H7 (cell line): ENCODE measurements around the gene TBL1X. TPM values are rescaled to one million over a fixed set of nuclear protein-coding genes. Genes with fewer than 3 reads are reported as not detected.
"Not testable (repeated sequence)": the region's sequence is repeated elsewhere in the genome, so short reads cannot be mapped to it uniquely, and the experiment has no call there.

Experiments
- DNase-seq: peaks from one replicate; pipeline ENCODE4 v3.0.0; 2012
- H3K27me3 ChIP-seq: 2 replicates; pipeline ENCODE4 v1.6.0; 2011; ENCODE audit warnings: mild to moderate bottlenecking, low read length; ENCODE audit not compliant: control insufficient read depth, insufficient read depth
- H3K36me3 ChIP-seq: replicated peaks from 2 replicates; pipeline ENCODE4 v1.5.1; 2011; ENCODE audit warnings: low read length; ENCODE audit not compliant: control insufficient read depth, insufficient read depth
- H3K4me3 ChIP-seq: 2 replicates; pipeline ENCODE4 v1.5.1; 2011; ENCODE audit warnings: low read depth, mild to moderate bottlenecking, control low read depth, low read length, moderate library complexity; ENCODE audit not compliant: insufficient read depth
- total RNA-seq: library from RNA; depleted of rRNA; stranded (reverse); fragments of >200 nt; shearing (Covaris generic); gene quantifications from 2 replicates; pipeline ENCODE4 v1.2.3, GENCODE V29; 2014

TBL1X gene
- total RNA-seq, 1 experiment from 2014 or later = 57.0 TPM

- Histone ChIP-seq H3K4me3 (no peak overlapping the region), H3K36me3 (no peaks in the 10 kb centered on the region), H3K27me3 (peaks cover 2% of the 10 kb centered on the region; the same call in 1 of the 2 replicates)
- no peak for DNase-seq
Observed at GRCh38 chrX:9471571-9471985, 6.7 kb downstream of the TBL1X start.

- Histone ChIP-seq H3K4me3 (no peak overlapping the region), H3K27me3 (no peaks in the 10 kb centered on the region), H3K36me3 (no peaks in the 10 kb centered on the region)
- DNase-seq = no peak
Observed at GRCh38 chrX:9473708-9474107, 8.8 kb downstream of the TBL1X start.

GRCh38 chrX:9475417-9475816 lies 10.6 kb downstream of the TBL1X start:
- not testable (repeated sequence) for H3K4me3 ChIP-seq, DNase-seq, H3K36me3 ChIP-seq, H3K27me3 ChIP-seq

GRCh38 chrX:9475984-9476383 lies 11.1 kb downstream of the TBL1X start:
- no peak for DNase-seq
- Histone ChIP-seq H3K36me3 (no peaks in the 10 kb centered on the region), H3K4me3 (no peak overlapping the region), H3K27me3 (no peaks in the 10 kb centered on the region)

- H3K4me3 ChIP-seq = no peak overlapping the region
- no peaks in the 10 kb centered on the region for H3K36me3 ChIP-seq
- no peaks in the 10 kb centered on the region for H3K27me3 ChIP-seq
- DNase-seq = no peak
Observed at GRCh38 chrX:9476810-9477575, 12.1 kb downstream of the TBL1X start.

- Histone ChIP-seq H3K27me3 (no peaks in the 10 kb centered on the region), H3K4me3 (no peak overlapping the region), H3K36me3 (no peaks in the 10 kb centered on the region)
- no peak for DNase-seq
Observed at GRCh38 chrX:9482408-9482807, 17.6 kb downstream of the TBL1X start.

- no peak for DNase-seq
- Histone ChIP-seq H3K27me3 (no peaks in the 10 kb centered on the region), H3K4me3 (no peak overlapping the region), H3K36me3 (no peaks in the 10 kb centered on the region)
Observed at GRCh38 chrX:9482837-9483236, 18.0 kb downstream of the TBL1X start.

GRCh38 chrX:9483376-9483775 lies 18.5 kb downstream of the TBL1X start:
- Histone ChIP-seq H3K27me3 (no peaks in the 10 kb centered on the region), H3K36me3 (no peaks in the 10 kb centered on the region), H3K4me3 (no peak overlapping the region)
- DNase-seq = no peak

GRCh38 chrX:9486786-9487387 lies 22.0 kb downstream of the TBL1X start:
- H3K4me3 ChIP-seq = no peak overlapping the region
- no peaks in the 10 kb centered on the region for H3K27me3 ChIP-seq
- H3K36me3 ChIP-seq = no peaks in the 10 kb centered on the region
- no peak for DNase-seq

- no peaks in the 10 kb centered on the region for H3K36me3 ChIP-seq
- H3K27me3 ChIP-seq = no peaks in the 10 kb centered on the region
- no peak overlapping the region for H3K4me3 ChIP-seq
- no peak for DNase-seq
Observed at GRCh38 chrX:9488586-9488985, 23.7 kb downstream of the TBL1X start.

GRCh38 chrX:9489234-9489633 lies 24.4 kb downstream of the TBL1X start:
- H3K4me3 ChIP-seq = no peak overlapping the region
- DNase-seq = no peak
- no peaks in the 10 kb centered on the region for H3K27me3 ChIP-seq
- no peaks in the 10 kb centered on the region for H3K36me3 ChIP-seq

- Histone ChIP-seq H3K4me3 (no peak overlapping the region), H3K36me3 (no peaks in the 10 kb centered on the region), H3K27me3 (no peaks in the 10 kb centered on the region)
- DNase-seq = no peak
Observed at GRCh38 chrX:9492901-9493300, 28.0 kb downstream of the TBL1X start.

- DNase-seq = no peak
- Histone ChIP-seq H3K27me3 (no peaks in the 10 kb centered on the region), H3K4me3 (no peak overlapping the region), H3K36me3 (no peaks in the 10 kb centered on the region)
Observed at GRCh38 chrX:9493936-9494335, 29.1 kb downstream of the TBL1X start.

- no peak for DNase-seq
- Histone ChIP-seq H3K36me3 (no peaks in the 10 kb centered on the region), H3K4me3 (no peak overlapping the region), H3K27me3 (no peaks in the 10 kb centered on the region)
Observed at GRCh38 chrX:9494771-9495170, 29.9 kb downstream of the TBL1X start.

GRCh38 chrX:9495496-9495895 lies 30.6 kb downstream of the TBL1X start:
- no peaks in the 10 kb centered on the region for H3K36me3 ChIP-seq
- H3K4me3 ChIP-seq = no peak overlapping the region
- no peak for DNase-seq
- H3K27me3 ChIP-seq = no peaks in the 10 kb centered on the region
